H9 (cell line): ENCODE results near the gene MOAP1. TPM values are rescaled to one million over a fixed set of nuclear protein-coding genes. Genes with fewer than 3 reads are reported as not detected.

ENCODE experiments used
- DNase-seq: peaks from one replicate; pipeline ENCODE4 v3.0.0-alpha.2; 2017
- H2AFZ ChIP-seq: one replicate; pipeline ENCODE4 v1.6.1; 2013; ENCODE audit warnings: mild to moderate bottlenecking, low read length, control low read depth, moderate library complexity
- H2AK5ac ChIP-seq: 2 replicates; pipeline ENCODE4 v1.6.1; 2013; ENCODE audit warnings: low read length, control low read depth, mixed read lengths; ENCODE audit not compliant: insufficient read length
- H2BK120ac ChIP-seq: one replicate; pipeline ENCODE4 v1.6.1; 2013; ENCODE audit warnings: low read depth, mild to moderate bottlenecking, low read length, control low read depth, inconsistent platforms; ENCODE audit not compliant: poor library complexity, severe bottlenecking
- H2BK12ac ChIP-seq: 2 replicates; pipeline ENCODE4 v1.6.1; 2013; ENCODE audit warnings: low read length, control low read depth, mixed read lengths, low read depth; ENCODE audit not compliant: insufficient read length
- H2BK15ac ChIP-seq: 2 replicates; pipeline ENCODE4 v1.6.1; 2013; ENCODE audit warnings: low read depth, low read length, control low read depth
- H2BK20ac ChIP-seq: one replicate; pipeline ENCODE4 v1.6.1; 2013; ENCODE audit warnings: low read depth, mild to moderate bottlenecking, low read length, control low read depth, inconsistent platforms; ENCODE audit not compliant: poor library complexity, severe bottlenecking
- H2BK5ac ChIP-seq: 2 replicates; pipeline ENCODE4 v1.6.1; 2013; ENCODE audit warnings: low read length, control low read depth, mixed read lengths; ENCODE audit not compliant: insufficient read length
- H3K14ac ChIP-seq: 2 replicates; pipeline ENCODE4 v1.6.1; 2013; ENCODE audit warnings: low read length, control low read depth; ENCODE audit not compliant: insufficient read depth
- H3K18ac ChIP-seq: 2 replicates; pipeline ENCODE4 v1.6.1; 2013; ENCODE audit warnings: low read depth, mild to moderate bottlenecking, mixed read lengths, low read length, control low read depth; ENCODE audit not compliant: insufficient read length
- H3K23ac ChIP-seq: 2 replicates; pipeline ENCODE4 v1.6.1; 2013; ENCODE audit warnings: low read length, control low read depth, mixed read lengths, low read depth; ENCODE audit not compliant: insufficient read length
- H3K23me2 ChIP-seq: 2 replicates; pipeline ENCODE4 v1.6.1; 2013; ENCODE audit warnings: low read depth, mild to moderate bottlenecking, mixed read lengths, low read length, control low read depth; ENCODE audit not compliant: insufficient read length, poor library complexity, severe bottlenecking
- H3K27ac ChIP-seq: 2 replicates; pipeline ENCODE4 v1.5.1; 2013; ENCODE audit warnings: low read length, control low read depth, mixed read lengths, low read depth; ENCODE audit not compliant: insufficient read length
- H3K27me3 ChIP-seq: 2 replicates; pipeline ENCODE4 v1.6.1; 2013; ENCODE audit warnings: low read length, control low read depth, inconsistent platforms; ENCODE audit not compliant: insufficient read depth
- H3K4ac ChIP-seq: 2 replicates; pipeline ENCODE4 v1.6.1; 2013; ENCODE audit warnings: low read depth, mild to moderate bottlenecking, control low read depth, inconsistent platforms, low read length, moderate library complexity
- H3K4me1 ChIP-seq: 2 replicates; pipeline ENCODE4 v1.6.1; 2013; ENCODE audit warnings: low read length, control low read depth, inconsistent platforms; ENCODE audit not compliant: insufficient read depth
- H3K4me2 ChIP-seq: 2 replicates; pipeline ENCODE4 v1.6.1; 2013; ENCODE audit warnings: low read length, control low read depth, mixed read lengths; ENCODE audit not compliant: insufficient read length, insufficient read depth
- H3K56ac ChIP-seq: 2 replicates; pipeline ENCODE4 v1.6.1; 2013; ENCODE audit warnings: low read depth, mild to moderate bottlenecking, mixed read lengths, low read length, control low read depth; ENCODE audit not compliant: insufficient read length
- H3K79me1 ChIP-seq: 2 replicates; pipeline ENCODE4 v1.6.1; 2013; ENCODE audit warnings: low read depth, mild to moderate bottlenecking, moderate library complexity, low read length, control low read depth, inconsistent platforms; ENCODE audit not compliant: insufficient read depth, poor library complexity, severe bottlenecking
- H3K79me2 ChIP-seq: 2 replicates; pipeline ENCODE4 v1.6.1; 2013; ENCODE audit warnings: low read length, control low read depth, inconsistent platforms; ENCODE audit not compliant: insufficient read depth
- H3K9ac ChIP-seq: 2 replicates; pipeline ENCODE4 v1.6.1; 2013; ENCODE audit warnings: low read length, control low read depth, mixed read lengths; ENCODE audit not compliant: insufficient read length; ENCODE audit errors: extremely low read depth
- H3K9me3 ChIP-seq: one replicate; pipeline ENCODE4 v1.6.1; 2013; ENCODE audit warnings: low read depth, low read length, inconsistent platforms; ENCODE audit not compliant: control insufficient read depth
- H3T11ph ChIP-seq: one replicate; pipeline ENCODE4 v1.6.1; 2013; ENCODE audit warnings: mild to moderate bottlenecking, low read length, control low read depth, inconsistent platforms
- H4K20me1 ChIP-seq: one replicate; pipeline ENCODE4 v1.6.1; 2013; ENCODE audit not compliant: control insufficient read depth, insufficient read length, insufficient read depth
- H4K5ac ChIP-seq: 2 replicates; pipeline ENCODE4 v1.6.1; 2013; ENCODE audit warnings: low read depth, mild to moderate bottlenecking, mixed read lengths, low read length, control low read depth; ENCODE audit not compliant: insufficient read length
- H4K8ac ChIP-seq: replicated peaks from 2 replicates; pipeline ENCODE4 v1.6.1; 2013; ENCODE audit warnings: low read length, control low read depth, mixed read lengths, low read depth; ENCODE audit not compliant: insufficient read length
- H4K91ac ChIP-seq: 2 replicates; pipeline ENCODE4 v1.6.1; 2013; ENCODE audit warnings: low read depth, mild to moderate bottlenecking, moderate library complexity, mixed read lengths, low read length, control low read depth; ENCODE audit not compliant: insufficient read length
- H3K27ac Mint-ChIP-seq, 3 experiments: 2 replicates in 2 of 3; 3 replicates in 1 of 3; pipeline ENCODE4 v1.8.0; 2020 to 2021; ENCODE audit warnings: mixed read lengths in 3 of 3, mild to moderate bottlenecking in 1 of 3, moderate library complexity in 1 of 3
- H3K27me3 Mint-ChIP-seq: 2 replicates; pipeline ENCODE4 v1.8.0; 2021; ENCODE audit warnings: low read depth, mild to moderate bottlenecking, moderate library complexity, mixed read lengths
- H3K36me3 Mint-ChIP-seq, 3 experiments: 2 replicates in 2 of 3; 3 replicates in 1 of 3; pipeline ENCODE4 v1.8.0; 2020 to 2021; ENCODE audit warnings: low read depth in 3 of 3, mixed read lengths in 3 of 3; ENCODE audit not compliant: insufficient read depth in 1 of 3
- H3K4me1 Mint-ChIP-seq, 2 experiments: 2 replicates each; pipeline ENCODE4 v1.8.0; 2020; ENCODE audit warnings: mixed read lengths in 2 of 2
- H3K4me3 Mint-ChIP-seq, 2 experiments: 2 replicates in 1 of 2; 3 replicates in 1 of 2; pipeline ENCODE4 v1.8.0; 2020 to 2021; ENCODE audit warnings: mild to moderate bottlenecking in 2 of 2, mixed read lengths in 2 of 2, moderate library complexity in 1 of 2
- H3K9me3 Mint-ChIP-seq, 2 experiments: 2 replicates in 1 of 2; 3 replicates in 1 of 2; pipeline ENCODE4 v1.8.0; 2020; ENCODE audit warnings: mild to moderate bottlenecking in 2 of 2, mixed read lengths in 2 of 2, moderate library complexity in 1 of 2
- WGBS: extraction: QIAGEN DNeasy Blood & Tissue Kit; methylation state at CpG from one replicate; pipeline ENCODE4 v1.1.7; 2013; ENCODE audit warnings: missing lambda C conversion rate, low lambda C conversion rate, mixed read lengths; ENCODE audit not compliant: insufficient read length; ENCODE audit errors: extremely low coverage; 5-methylcytosine and 5-hydroxymethylcytosine counted together
- total RNA-seq: library from RNA; stranded (reverse); gene quantifications from 2 replicates; pipeline ENCODE4 v1.2.1, GENCODE V29; 2021
- TF ChIP-seq, protein P1 (sequence below): fragments of 200-600 bp; sonication (generic); conservative IDR thresholded peaks from 3 replicates; pipeline ENCODE4 v1.8.0; 2021; ENCODE audit warnings: antibody characterized with exemption, mild to moderate bottlenecking

MOAP1 gene
- total RNA-seq, 1 experiment from 2014 or later, result 13.6 TPM

DNA sequence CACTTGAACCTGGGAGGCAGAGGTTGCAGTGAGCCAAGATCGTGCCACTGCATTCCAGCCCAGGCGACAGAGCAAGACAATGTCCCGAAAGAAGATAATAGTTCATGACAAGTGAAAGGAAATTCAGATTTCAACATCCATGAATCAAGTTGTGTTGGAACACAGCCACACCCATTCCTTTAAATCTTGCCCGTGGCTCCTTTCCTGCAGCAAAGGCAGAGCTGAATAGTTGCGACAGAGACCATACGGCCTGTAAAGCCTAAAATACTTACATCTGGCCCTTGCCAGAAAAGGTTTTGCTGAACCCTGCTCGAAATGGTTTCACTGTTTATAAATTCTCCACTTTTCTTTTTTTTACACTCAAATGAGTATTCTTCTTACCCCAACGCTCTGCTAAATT lies 51.2 kb downstream of the MOAP1 start:
- no peak overlapping the region for H4K5ac ChIP-seq
- H3K9me3 ChIP-seq, result no peaks in the 10 kb centered on the region
- no peaks in the 10 kb centered on the region for H4K20me1 ChIP-seq
- H3K36me3 Mint-ChIP-seq, result no peaks in the 10 kb centered on the region
- no peak overlapping the region for H3K27ac ChIP-seq
- no peak overlapping the region for H3K23ac ChIP-seq
- H2BK120ac ChIP-seq, result no peak overlapping the region
- TF ChIP-seq, protein P1, sequence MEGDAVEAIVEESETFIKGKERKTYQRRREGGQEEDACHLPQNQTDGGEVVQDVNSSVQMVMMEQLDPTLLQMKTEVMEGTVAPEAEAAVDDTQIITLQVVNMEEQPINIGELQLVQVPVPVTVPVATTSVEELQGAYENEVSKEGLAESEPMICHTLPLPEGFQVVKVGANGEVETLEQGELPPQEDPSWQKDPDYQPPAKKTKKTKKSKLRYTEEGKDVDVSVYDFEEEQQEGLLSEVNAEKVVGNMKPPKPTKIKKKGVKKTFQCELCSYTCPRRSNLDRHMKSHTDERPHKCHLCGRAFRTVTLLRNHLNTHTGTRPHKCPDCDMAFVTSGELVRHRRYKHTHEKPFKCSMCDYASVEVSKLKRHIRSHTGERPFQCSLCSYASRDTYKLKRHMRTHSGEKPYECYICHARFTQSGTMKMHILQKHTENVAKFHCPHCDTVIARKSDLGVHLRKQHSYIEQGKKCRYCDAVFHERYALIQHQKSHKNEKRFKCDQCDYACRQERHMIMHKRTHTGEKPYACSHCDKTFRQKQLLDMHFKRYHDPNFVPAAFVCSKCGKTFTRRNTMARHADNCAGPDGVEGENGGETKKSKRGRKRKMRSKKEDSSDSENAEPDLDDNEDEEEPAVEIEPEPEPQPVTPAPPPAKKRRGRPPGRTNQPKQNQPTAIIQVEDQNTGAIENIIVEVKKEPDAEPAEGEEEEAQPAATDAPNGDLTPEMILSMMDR, result no peak
- H3K27me3 ChIP-seq, result no peaks in the 10 kb centered on the region
- no peak overlapping the region for H3T11ph ChIP-seq
- H2AFZ ChIP-seq, result no peak overlapping the region
- no peak overlapping the region for H2BK5ac ChIP-seq
- no peaks in the 10 kb centered on the region for H3K23me2 ChIP-seq
- peaks cover 6 to 10% of the 10 kb centered on the region in 2 experiments for H3K4me1 Mint-ChIP-seq
- H3K79me2 ChIP-seq, result no peaks in the 10 kb centered on the region
- no peak overlapping the region for H3K14ac ChIP-seq
- H4K91ac ChIP-seq, result no peak overlapping the region
- no peak overlapping the region for H2AK5ac ChIP-seq
- H2BK20ac ChIP-seq, result no peak overlapping the region
- no peak overlapping the region for H3K4me2 ChIP-seq
- no peak overlapping the region for H3K4ac ChIP-seq
- H4K8ac ChIP-seq, result no peak overlapping the region
- no peak overlapping the region for H3K9ac ChIP-seq
- no peak for DNase-seq
- no peaks in the 10 kb centered on the region for H3K4me1 ChIP-seq
- no peaks in the 10 kb centered on the region for H3K9me3 Mint-ChIP-seq
- H3K27me3 Mint-ChIP-seq, result no peaks in the 10 kb centered on the region; the same call in 1 of the 2 replicates
- no peak overlapping the region for H3K18ac ChIP-seq
- no peak overlapping the region for H3K56ac ChIP-seq
- WGBS, result no CpG with 5 or more reads among the region's 8 CpGs
- no peak overlapping the region for H3K27ac Mint-ChIP-seq
- H2BK15ac ChIP-seq, result no peak overlapping the region
- no peaks in the 10 kb centered on the region for H3K79me1 ChIP-seq
- H3K4me3 Mint-ChIP-seq, result no peak overlapping the region
- no peak overlapping the region for H2BK12ac ChIP-seq
